Right renal cortex interstitium (tissue), 3 donors: ENCODE data around the gene CA12. TPM values are rescaled to one million over a fixed set of nuclear protein-coding genes. Genes with fewer than 3 reads are reported as not detected.
"Not testable (repeated sequence)": the region's sequence is repeated elsewhere in the genome, so short reads cannot be mapped to it uniquely, and the experiment has no call there.

ENCODE experiments used
- DNase-seq, 3 donors: peaks; one replicate each; pipeline ENCODE4 v3.0.0-alpha.2; 2013; ENCODE audit warnings: low read depth in 3 of 3, low spot score in 2 of 3
- polyA plus RNA-seq, 3 donors: library from polyadenylated mRNA; unstranded; fragments of 120-200 nt; gene quantifications; one replicate each; pipeline ENCODE4 v1.2.1, GENCODE V29; 2013; ENCODE audit not compliant: insufficient read length in 3 of 3

Gene CA12
- polyA plus RNA-seq, 3 donors: 137 to 154 (median 151) TPM

- no peak for DNase-seq
Measured at GRCh38 chr15:63339006-63339766, 42.5 kb downstream of the CA12 start.

GRCh38 chr15:63338170-63338569 lies 43.5 kb downstream of the CA12 start:
- no peak for DNase-seq

GRCh38 chr15:63337046-63337445 lies 44.6 kb downstream of the CA12 start:
- no peak for DNase-seq

- no peak for DNase-seq
Measured at GRCh38 chr15:63335543-63336240, 46.0 kb downstream of the CA12 start.

GRCh38 chr15:63334821-63335220 lies 46.8 kb downstream of the CA12 start:
- DNase-seq: no peak

DNA sequence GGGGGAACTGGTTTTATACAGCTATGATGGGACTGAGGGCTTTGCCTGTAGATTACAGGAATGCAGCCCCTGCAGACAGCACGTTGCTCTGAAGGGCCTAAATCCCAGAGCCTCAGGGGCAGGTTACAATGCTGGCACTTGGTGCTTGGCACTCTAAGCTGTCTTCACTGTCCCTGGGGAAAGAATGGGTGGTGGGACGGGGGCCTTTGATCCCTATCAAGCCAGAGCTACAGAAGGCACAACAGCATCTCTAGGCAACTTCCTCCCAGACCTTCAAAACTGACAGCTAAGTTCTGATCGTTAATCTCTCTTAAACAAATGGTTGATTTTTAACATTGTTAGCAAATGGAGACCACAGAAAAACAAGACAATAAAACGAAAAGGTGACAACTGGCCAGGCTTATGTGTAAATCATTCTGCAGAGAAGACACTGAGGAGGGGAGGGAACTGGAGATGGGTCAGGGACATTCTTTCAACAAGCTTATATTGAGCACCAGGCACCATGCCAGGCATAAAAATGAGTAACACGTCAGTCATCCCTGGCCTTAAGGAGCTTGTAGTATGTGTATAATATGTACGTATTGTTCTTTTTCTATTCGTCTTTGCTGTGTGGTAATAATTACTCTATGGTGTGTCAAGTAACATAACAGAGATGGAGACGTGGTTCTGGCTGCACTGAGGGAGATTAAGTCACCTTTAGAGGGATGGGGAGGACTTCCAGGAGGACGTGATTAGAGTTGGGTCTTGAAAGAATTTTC lies 49.1 kb downstream of the CA12 start:
- no peak for DNase-seq

- no peak for DNase-seq
Measured at GRCh38 chr15:63331456-63331855, 50.2 kb downstream of the CA12 start.

GRCh38 chr15:63330926-63331325 lies 50.7 kb downstream of the CA12 start:
- DNase-seq: no peak

- DNase-seq: no peak
Measured at GRCh38 chr15:63329567-63330350, 51.9 kb downstream of the CA12 start.

- DNase-seq: no peak
Measured at GRCh38 chr15:63327648-63328421, 53.8 kb downstream of the CA12 start.

DNA sequence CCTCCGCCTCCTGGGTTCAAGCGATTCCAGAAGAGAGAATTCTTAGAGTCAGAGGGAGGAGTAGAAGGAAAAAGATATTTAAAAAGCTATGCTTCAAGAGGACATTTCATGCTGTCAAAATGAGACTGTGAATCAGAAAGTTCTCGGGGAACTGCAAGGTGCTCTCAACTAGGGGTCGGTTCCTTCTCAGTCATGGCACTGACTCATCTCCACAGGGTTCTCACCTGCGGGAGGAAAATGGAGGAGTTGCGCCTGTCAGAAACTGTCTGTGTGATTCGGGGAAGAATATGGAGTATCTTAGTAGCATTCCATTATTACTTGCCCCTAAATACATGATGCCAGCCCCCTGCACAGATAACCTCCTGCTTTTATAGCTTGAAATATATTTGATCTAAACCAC lies 56.9 kb downstream of the CA12 start:
- no peak for DNase-seq

- no peak for DNase-seq
Measured at GRCh38 chr15:63323798-63324563, 57.7 kb downstream of the CA12 start.

GRCh38 chr15:63322541-63322940 lies 59.1 kb downstream of the CA12 start:
- no peak for DNase-seq

- no peak for DNase-seq
Measured at GRCh38 chr15:63321462-63321861, 60.2 kb downstream of the CA12 start.

- DNase-seq: not testable (repeated sequence)
Measured at GRCh38 chr15:63320981-63321380, 60.7 kb downstream of the CA12 start.

DNA sequence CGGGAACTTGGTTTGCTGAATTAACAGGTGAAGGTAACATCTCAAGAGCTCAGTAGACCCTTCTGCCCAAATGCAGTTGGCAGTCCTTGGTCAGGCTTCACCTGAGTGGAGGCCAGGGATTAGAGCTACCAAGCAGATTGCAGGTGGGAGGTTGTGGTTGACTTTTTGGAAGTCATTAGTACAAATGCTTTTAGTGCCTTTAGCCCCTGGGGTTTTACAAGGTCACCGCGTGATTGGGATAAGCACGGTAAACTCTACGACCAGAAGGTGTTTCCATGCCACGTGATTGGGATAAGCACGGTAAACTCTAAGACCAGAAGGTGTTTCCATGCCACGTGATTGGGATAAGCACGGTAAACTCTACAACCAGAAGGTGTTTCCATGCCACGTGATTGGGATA lies 61.2 kb downstream of the CA12 start:
- not testable (repeated sequence) for DNase-seq

- no peak for DNase-seq
Measured at GRCh38 chr15:63319065-63319464, 62.6 kb downstream of the CA12 start.

DNA sequence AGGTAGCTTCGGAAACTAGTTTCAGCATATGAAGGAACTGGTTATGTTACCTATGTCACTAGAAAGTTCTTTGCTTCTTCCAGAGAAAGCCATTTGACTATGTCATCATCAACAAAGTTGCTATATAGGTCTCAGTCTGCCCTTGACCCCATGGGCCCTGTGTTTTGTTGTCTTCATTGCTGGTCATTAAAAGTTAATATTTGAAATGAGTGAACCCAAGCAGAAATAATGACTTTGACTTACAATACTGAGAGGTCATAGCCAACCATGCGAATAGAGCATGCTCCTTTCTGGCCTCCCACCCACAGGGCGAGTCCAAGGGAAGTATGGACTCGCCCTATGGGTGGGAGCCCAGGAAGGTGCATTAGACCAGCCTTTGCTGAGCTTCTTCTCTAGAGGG lies 63.3 kb downstream of the CA12 start:
- DNase-seq: no peak

- no peak for DNase-seq
Measured at GRCh38 chr15:63314409-63314808, 67.2 kb downstream of the CA12 start.
